HG03469 (cell line): ENCODE data around the gene LYRM7.
"Not testable (repeated sequence)": the region's sequence is repeated elsewhere in the genome, so short reads cannot be mapped to it uniquely, and the experiment has no call there.

Source experiments
- ATAC-seq: cut with Tn5 transposase; IDR thresholded peaks from one replicate; pipeline ENCODE4 v1.9.1; 2021; ENCODE audit warnings: mild to moderate bottlenecking, moderate library complexity, moderate number of reproducible peaks; ENCODE audit not compliant: unreplicated experiment

LYRM7 gene

GRCh38 chr5:131218392-131218791 is 47.6 kb downstream of the LYRM7 start:
- peak; percentile 64 for ATAC-seq

GRCh38 chr5:131220566-131220965 is 49.8 kb downstream of the LYRM7 start:
- ATAC-seq, result no peak

DNA sequence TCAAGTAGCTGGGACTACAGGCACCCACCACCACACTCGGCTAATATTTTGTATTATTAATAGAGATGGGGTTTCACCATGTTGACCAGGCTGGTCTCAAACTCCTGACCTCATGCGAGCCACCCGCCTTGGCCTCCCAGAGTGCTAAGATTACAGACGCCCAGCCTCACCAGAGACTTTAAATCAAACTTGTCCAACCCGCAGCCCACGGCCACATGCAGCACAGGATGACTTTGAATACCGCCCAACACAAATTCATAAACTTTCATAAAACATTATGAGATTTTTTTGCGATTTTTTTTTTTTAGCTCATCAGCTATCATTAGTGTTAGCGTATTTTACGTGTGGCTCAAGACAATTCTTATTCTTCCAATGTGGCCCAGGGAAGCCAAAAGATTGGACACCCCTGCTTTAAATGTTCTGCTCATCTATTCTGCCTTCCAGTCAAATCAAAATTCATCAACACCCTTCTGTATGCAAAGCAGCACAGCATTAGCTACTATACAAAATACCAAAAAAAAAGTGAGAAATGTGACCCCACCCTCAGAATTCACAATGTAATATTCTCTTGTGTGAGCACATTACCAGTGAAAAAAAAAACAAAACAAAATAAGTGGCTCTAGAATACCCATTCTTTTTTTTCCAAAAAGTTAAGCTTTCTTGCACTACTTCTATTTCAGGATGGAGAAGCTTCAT is 50.4 kb downstream of the LYRM7 start:
- ATAC-seq, result no peak

- ATAC-seq, result no peak
Observed at GRCh38 chr5:131221888-131222287, 51.1 kb downstream of the LYRM7 start.

DNA sequence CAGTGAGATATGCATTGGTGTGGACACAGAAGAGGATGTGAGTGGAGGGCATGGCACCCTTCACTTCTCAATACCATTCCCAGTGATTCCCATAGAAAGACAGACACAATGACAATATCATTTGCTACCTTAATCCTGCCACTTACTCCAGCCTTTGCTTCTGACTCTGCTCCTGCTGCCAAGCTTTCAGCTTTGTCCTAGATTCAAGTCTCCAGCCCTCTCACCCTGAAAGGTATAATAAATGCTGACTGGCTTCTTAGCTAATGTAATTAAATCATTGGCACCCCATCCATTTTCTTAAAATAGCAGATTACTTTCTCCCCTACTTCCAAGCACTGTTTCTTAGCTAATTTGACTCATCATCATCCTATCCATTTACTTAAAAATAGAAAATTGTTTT is 52.0 kb downstream of the LYRM7 start:
- ATAC-seq, result no peak

GRCh38 chr5:131223751-131224386 is 53.1 kb downstream of the LYRM7 start:
- ATAC-seq, result no peak

DNA sequence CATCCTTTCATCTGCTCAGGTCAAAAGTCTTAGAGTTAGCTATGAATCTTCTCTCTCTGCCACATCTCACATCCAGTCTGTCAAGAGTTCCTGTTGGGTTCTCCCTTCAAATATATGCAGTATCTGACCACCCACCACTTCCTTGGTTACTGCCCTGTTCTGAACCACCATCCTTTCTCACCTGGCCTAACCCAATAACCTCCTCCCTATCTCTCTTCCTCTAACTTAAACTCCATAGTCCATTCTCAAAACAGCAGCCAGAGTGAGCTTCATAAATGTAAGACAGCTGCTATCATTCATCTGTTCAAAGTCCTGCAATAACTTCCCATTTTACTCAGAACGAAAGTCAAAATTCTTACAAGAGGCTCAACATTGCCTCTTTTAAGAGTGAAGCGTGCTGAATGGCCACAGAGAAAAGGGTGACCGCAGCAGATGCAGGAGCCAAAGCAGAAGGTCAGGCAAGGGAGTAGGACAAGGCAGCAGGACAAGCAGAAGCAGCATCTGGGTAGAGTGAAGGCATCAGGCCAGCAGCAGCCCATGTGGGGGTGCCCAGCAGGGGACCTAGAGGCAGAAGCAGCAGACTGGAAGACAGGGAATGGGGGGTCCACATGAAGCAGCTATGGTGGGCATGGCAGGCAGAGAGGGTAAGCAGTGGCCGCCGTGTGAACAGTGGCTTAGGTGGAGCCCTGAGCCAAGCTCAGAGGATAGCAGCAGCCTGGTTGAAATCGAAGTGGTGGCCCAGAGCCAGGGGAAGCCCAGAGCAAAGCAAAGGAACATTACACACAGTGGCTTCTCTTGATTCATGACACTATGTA is 53.9 kb downstream of the LYRM7 start:
- ATAC-seq, result peak; percentile 87

GRCh38 chr5:131225282-131225974 is 54.7 kb downstream of the LYRM7 start:
- ATAC-seq, result no peak

- no peak for ATAC-seq
Observed at GRCh38 chr5:131226899-131227298, 56.2 kb downstream of the LYRM7 start.

DNA sequence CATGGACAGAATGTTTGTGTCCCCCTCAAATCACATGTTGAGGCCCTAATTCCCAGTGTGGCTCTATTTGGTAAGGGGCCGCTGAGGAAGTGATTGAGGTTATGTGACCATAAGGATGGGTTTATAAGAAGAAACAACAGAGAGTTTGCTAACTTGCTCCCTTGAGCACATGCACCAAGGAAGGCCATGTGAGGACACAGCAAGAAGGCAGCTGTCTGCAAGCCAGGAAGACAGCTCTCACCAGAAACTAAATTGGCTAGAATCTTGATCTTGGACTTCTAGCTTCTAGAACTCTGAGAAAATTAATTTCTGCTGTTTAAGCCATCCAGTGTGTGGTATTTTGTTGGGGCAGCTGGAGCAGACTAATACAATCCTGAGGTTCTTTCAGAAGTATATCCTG is 57.9 kb downstream of the LYRM7 start:
- ATAC-seq, result no peak

DNA sequence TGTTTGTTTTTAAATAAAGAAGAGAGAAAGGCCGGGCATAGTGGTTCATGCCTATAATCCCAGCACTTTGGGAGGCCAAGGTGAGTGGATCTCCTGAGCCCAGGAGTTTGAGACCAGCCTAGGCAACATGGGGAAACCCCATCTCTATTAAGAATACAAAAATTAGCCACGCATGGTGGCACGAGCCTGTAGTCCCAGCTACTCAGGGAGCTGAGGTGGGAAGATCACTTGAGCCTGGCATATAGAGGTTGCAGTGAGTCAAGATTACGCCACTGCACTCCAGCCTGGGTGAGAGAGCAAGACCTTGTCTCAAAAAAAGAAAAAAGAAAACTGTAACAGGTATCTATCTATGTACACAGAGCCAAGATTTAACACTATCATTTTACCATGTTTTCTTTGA is 58.9 kb downstream of the LYRM7 start:
- no peak for ATAC-seq

DNA sequence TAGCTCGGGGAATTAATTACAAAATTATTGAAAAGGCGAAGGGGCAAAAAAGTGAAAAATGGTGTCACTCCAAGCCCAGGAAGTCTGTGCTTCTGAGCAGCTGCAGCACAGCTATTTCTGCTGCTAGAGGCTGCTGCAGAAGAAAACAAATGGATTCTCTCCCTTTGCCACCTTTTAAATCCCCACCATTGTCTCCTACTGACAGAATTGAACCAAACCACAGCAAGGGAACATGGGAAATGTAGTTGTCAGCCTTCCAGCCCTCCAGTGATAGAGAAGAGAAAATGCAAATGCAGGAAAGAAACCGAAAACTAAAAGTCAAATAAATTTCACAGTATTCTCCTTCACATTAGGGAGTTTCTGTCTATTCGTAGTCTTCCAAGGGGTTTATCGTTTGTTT is 59.7 kb downstream of the LYRM7 start:
- ATAC-seq, result peak; percentile 56

DNA sequence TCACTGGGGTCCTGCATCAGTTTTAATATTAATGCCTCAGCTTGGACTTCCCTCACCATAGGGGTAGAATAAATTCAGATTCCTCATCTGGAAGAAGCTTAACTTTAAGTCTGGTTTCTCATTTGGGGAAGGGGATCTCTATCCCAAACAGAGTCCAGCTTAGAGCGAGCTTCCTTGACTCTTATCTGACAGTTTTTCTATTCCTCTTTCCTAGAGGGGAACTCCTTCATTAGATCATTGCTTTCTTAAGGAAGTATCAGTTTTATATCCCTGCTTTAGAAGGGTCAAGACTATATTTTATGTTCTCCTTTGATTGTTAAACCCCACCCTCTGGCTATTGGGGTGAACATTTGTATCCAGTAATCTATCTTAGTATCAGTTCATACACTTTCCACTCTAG is 68.9 kb downstream of the LYRM7 start:
- ATAC-seq, result no peak

DNA sequence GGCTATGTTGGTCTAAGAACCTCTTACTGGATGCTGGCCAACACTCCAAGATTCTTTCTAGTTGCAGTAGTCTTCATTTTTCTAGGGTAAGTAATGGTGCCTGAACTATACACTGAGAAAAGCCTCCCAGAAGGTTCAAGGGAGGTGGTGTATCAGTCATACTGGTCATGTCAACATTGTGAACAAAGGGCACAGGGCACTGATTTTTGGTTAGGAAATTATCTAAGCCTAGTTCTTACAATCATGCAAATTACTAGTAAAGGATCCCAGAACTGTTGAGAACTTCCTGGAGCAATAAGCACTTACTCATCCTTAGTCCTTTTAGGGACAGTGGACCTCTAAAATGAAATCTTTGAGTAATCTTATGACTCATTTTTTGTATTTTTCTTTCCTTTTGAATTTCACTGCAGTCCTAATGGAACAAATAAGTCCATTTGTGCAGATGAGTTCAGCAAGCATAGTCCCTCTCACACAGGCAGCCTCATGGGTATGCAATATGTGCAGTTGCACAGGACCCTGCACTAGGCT is 72.0 kb downstream of the LYRM7 start:
- ATAC-seq, result no peak

- no peak for ATAC-seq
Observed at GRCh38 chr5:131245312-131245711, 74.6 kb downstream of the LYRM7 start.

GRCh38 chr5:131245948-131246347 is 75.2 kb downstream of the LYRM7 start:
- ATAC-seq, result no peak

- ATAC-seq, result no peak
Observed at GRCh38 chr5:131246504-131246903, 75.8 kb downstream of the LYRM7 start.

GRCh38 chr5:131250751-131251475 is 80.2 kb downstream of the LYRM7 start:
- no peak for ATAC-seq

- peak; percentile 79 for ATAC-seq
Observed at GRCh38 chr5:131252824-131253171, 82.1 kb downstream of the LYRM7 start.

DNA sequence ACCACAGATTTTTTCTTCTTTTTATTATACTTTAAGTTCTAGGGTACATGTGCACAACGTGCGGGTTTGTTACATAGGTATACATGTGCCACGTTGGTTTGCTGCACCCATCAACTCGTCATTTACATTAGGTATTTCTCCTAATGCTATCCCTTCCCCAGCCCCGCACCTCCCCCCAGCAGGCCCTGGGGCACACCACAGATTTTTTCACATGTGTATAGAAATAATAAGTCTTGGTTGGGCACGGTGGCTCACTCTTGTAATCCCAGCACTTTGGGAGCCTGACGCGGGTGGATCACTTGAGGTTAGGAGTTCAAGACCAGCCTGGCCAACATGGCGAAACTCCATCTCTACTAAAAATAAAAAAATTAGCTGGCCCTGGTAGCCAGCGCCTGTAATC is 83.3 kb downstream of the LYRM7 start:
- not testable (repeated sequence) for ATAC-seq
